DND-41 (cell line): ENCODE measurements around the gene TMEM217.
A peak's percentile ranks its signal among the peaks of the same experiment; 100 is the strongest.

Source experiments
- ATAC-seq: fragments of 200-7000 bp; cut with Tn5 transposase; 3 replicates; pipeline ENCODE4 v1.9.1; 2021; ENCODE audit warnings: low read depth; ENCODE audit not compliant: insufficient read depth
- DNase-seq: peaks from one replicate; pipeline ENCODE4 v3.0.0-alpha.2; 2020
- H2AFZ ChIP-seq: 2 replicates; pipeline ENCODE4 v1.6.0; 2012; ENCODE audit warnings: low read depth, low read length
- H3K27ac ChIP-seq: 2 replicates; pipeline ENCODE4 v1.5.1; 2012; ENCODE audit warnings: low read length, inconsistent platforms
- H3K27me3 ChIP-seq: fragments of 200-600 bp; sonication (generic); 2 replicates; pipeline ENCODE4 v1.6.0; 2012; ENCODE audit warnings: low read length, mild to moderate bottlenecking, inconsistent platforms; ENCODE audit not compliant: insufficient read depth, poor library complexity
- H3K36me3 ChIP-seq: 2 replicates; pipeline ENCODE4 v1.5.1; 2012; ENCODE audit warnings: low read length, inconsistent platforms; ENCODE audit not compliant: insufficient read depth
- H3K4me1 ChIP-seq: 2 replicates; pipeline ENCODE4 v1.5.1; 2012; ENCODE audit warnings: mild to moderate bottlenecking, low read length; ENCODE audit not compliant: insufficient read depth
- H3K4me2 ChIP-seq: 2 replicates; pipeline ENCODE4 v1.6.0; 2012; ENCODE audit warnings: mild to moderate bottlenecking, moderate library complexity, low read length, inconsistent platforms; ENCODE audit not compliant: insufficient read depth
- H3K4me3 ChIP-seq, 2 experiments: fragments of 200-600 bp in 1 of 2; shearing (Covaris generic) in 1 of 2; 2 replicates each; pipeline ENCODE4 v1.5.1; 2012 to 2016; ENCODE audit warnings: inconsistent platforms in 2 of 2, low read length in 2 of 2, mild to moderate bottlenecking in 2 of 2, low read depth in 1 of 2, moderate library complexity in 1 of 2
- H3K79me2 ChIP-seq: 2 replicates; pipeline ENCODE4 v1.6.0; 2012; ENCODE audit warnings: low read length, inconsistent platforms; ENCODE audit not compliant: insufficient read depth
- H3K9ac ChIP-seq: 2 replicates; pipeline ENCODE4 v1.6.0; 2012; ENCODE audit warnings: low read depth, mild to moderate bottlenecking, inconsistent platforms, low read length, moderate library complexity
- H3K9me3 ChIP-seq: 2 replicates; pipeline ENCODE4 v1.5.1; 2012; ENCODE audit warnings: low read length, moderate library complexity, mild to moderate bottlenecking, inconsistent platforms; ENCODE audit not compliant: insufficient read depth, severe bottlenecking
- H4K20me1 ChIP-seq: 2 replicates; pipeline ENCODE4 v1.6.0; 2012; ENCODE audit warnings: low read length; ENCODE audit not compliant: insufficient read depth
- EZH2 ChIP-seq: IDR thresholded peaks from 3 replicates; pipeline ENCODE4 v1.6.1; 2012; ENCODE audit warnings: borderline replicate concordance, low read depth, mild to moderate bottlenecking, moderate library complexity, low read length, inconsistent platforms; ENCODE audit not compliant: severe bottlenecking
- TF ChIP-seq, protein P1 (sequence below): IDR thresholded peaks from 2 replicates; pipeline ENCODE4 v1.5.1; 2012; ENCODE audit warnings: borderline replicate concordance, low read length, moderate library complexity, mild to moderate bottlenecking; ENCODE audit not compliant: poor library complexity, severe bottlenecking; ENCODE audit errors: extremely low read depth

The TMEM217 gene

GRCh38 chr6:37170273-37171200 is 87.4 kb downstream of the TMEM217 start:
- peaks cover 42% of the 10 kb centered on the region for H3K4me1 ChIP-seq
- peak; percentile 13 for ATAC-seq

GRCh38 chr6:37169496-37170272 is 88.3 kb downstream of the TMEM217 start, which contains the start of gene PIM1:
Gene PIM1 (plus strand): TSS chr6:37170152. CDS start chr6:37170576, 424 bp downstream.
- Histone ChIP-seq H3K4me1 (peaks cover 36% of the 10 kb centered on the region), H3K79me2 (peaks cover 50% of the 10 kb centered on the region)

More at GRCh38 chr6:37170273-37171200, 87.4 kb downstream of the TMEM217 start:
- peak overlapping the region; percentile 95 for H3K4me2 ChIP-seq
- peak overlapping the region; percentile 20 for H2AFZ ChIP-seq
- TF ChIP-seq, protein P1, sequence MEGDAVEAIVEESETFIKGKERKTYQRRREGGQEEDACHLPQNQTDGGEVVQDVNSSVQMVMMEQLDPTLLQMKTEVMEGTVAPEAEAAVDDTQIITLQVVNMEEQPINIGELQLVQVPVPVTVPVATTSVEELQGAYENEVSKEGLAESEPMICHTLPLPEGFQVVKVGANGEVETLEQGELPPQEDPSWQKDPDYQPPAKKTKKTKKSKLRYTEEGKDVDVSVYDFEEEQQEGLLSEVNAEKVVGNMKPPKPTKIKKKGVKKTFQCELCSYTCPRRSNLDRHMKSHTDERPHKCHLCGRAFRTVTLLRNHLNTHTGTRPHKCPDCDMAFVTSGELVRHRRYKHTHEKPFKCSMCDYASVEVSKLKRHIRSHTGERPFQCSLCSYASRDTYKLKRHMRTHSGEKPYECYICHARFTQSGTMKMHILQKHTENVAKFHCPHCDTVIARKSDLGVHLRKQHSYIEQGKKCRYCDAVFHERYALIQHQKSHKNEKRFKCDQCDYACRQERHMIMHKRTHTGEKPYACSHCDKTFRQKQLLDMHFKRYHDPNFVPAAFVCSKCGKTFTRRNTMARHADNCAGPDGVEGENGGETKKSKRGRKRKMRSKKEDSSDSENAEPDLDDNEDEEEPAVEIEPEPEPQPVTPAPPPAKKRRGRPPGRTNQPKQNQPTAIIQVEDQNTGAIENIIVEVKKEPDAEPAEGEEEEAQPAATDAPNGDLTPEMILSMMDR = peak; percentile 25
- TF ChIP-seq EZH2 = no peak
- H3K36me3 ChIP-seq = peaks cover 52% of the 10 kb centered on the region
- peak; percentile 65 for DNase-seq
- H3K4me3 ChIP-seq = peak overlapping the region; percentile 96 to 98
- no peaks in the 10 kb centered on the region for H3K27me3 ChIP-seq
- H3K79me2 ChIP-seq = peaks cover 54% of the 10 kb centered on the region
- H4K20me1 ChIP-seq = peaks cover 38% of the 10 kb centered on the region
- H3K27ac ChIP-seq = peak overlapping the region; percentile 95
- H3K9ac ChIP-seq = peak overlapping the region; percentile 99
- H3K9me3 ChIP-seq = no peaks in the 10 kb centered on the region

DNA sequence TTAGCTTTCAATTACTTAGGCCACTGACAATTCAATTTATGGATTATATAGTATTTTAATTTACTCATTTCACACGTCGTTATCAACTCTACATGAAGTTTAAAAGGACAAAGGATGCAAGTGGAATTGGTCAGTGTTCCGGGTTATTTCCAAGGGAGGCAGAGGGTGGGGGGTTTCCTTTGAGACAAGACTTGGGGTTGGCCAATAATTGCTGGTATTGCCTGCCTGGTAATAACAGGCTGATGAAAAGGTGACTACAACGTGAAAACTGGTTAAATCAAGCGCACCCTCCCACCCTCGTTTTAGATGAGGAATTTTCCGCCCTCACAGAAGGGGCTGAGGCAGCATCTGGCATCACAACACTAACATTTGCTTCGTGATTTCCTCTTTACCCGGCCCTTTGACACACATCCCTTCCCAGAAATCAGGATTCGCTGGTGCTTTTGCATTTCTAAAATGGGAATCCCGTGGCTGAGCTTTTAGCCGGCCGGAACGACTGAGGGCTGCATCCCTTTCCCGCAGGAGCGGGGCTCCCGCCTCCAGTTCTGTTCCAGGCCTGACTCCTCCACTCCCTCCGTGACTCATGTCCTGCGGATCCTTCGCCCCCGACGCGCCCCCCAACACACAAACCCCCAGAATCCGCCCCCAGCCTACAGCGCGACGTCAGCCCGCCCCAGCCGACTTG is 89.0 kb downstream of the TMEM217 start:
- Histone ChIP-seq H4K20me1 (peaks cover 29% of the 10 kb centered on the region), H2AFZ (peak overlapping the region; percentile 87), H3K4me3 (peak overlapping the region; percentile 42 to 74; a peak in 3 of 4 replicates), H3K9ac (peak overlapping the region; percentile 87), H3K36me3 (peaks cover 36% of the 10 kb centered on the region), H3K27ac (peak overlapping the region; percentile 94), H3K4me2 (peak overlapping the region; percentile 63), H3K4me1 (peaks cover 29% of the 10 kb centered on the region), H3K27me3 (no peaks in the 10 kb centered on the region), H3K9me3 (no peaks in the 10 kb centered on the region), H3K79me2 (peaks cover 42% of the 10 kb centered on the region)
- no peak for ATAC-seq
- no peak for TF ChIP-seq EZH2
- TF ChIP-seq, protein P1 = no peak
- no peak for DNase-seq

More at GRCh38 chr6:37169496-37170272, 88.3 kb downstream of the TMEM217 start, which contains the start of gene PIM1:
- peaks cover 43% of the 10 kb centered on the region for H3K36me3 ChIP-seq
- peak within 1 kb of the TSS; percentile 95 for H3K27ac ChIP-seq
- no peaks in the 10 kb centered on the region for H3K9me3 ChIP-seq
- ATAC-seq (peak; percentile 68), DNase-seq (peak; percentile 100)
- H4K20me1 ChIP-seq = peaks cover 36% of the 10 kb centered on the region
- H3K4me3 ChIP-seq = peak within 1 kb of the TSS; percentile 96 to 98
- no peaks in the 10 kb centered on the region for H3K27me3 ChIP-seq
- peak within 1 kb of the TSS; percentile 99 for H3K9ac ChIP-seq
- peak within 1 kb of the TSS; percentile 87 for H2AFZ ChIP-seq
- peak within 1 kb of the TSS; percentile 95 for H3K4me2 ChIP-seq
- TF ChIP-seq, protein P1 = no peak
- no peak for TF ChIP-seq EZH2
